ENCODE data around the gene PCDHB16. TPM values are rescaled to one million over a fixed set of nuclear protein-coding genes. Genes with fewer than 3 reads are reported as not detected.
"Not testable (repeated sequence)": the region's sequence is repeated elsewhere in the genome, so short reads cannot be mapped to it uniquely, and the experiment has no call there.

Gene PCDHB16
- total RNA-seq, 1 experiment from 2014 or later: 2.0 TPM

DNA sequence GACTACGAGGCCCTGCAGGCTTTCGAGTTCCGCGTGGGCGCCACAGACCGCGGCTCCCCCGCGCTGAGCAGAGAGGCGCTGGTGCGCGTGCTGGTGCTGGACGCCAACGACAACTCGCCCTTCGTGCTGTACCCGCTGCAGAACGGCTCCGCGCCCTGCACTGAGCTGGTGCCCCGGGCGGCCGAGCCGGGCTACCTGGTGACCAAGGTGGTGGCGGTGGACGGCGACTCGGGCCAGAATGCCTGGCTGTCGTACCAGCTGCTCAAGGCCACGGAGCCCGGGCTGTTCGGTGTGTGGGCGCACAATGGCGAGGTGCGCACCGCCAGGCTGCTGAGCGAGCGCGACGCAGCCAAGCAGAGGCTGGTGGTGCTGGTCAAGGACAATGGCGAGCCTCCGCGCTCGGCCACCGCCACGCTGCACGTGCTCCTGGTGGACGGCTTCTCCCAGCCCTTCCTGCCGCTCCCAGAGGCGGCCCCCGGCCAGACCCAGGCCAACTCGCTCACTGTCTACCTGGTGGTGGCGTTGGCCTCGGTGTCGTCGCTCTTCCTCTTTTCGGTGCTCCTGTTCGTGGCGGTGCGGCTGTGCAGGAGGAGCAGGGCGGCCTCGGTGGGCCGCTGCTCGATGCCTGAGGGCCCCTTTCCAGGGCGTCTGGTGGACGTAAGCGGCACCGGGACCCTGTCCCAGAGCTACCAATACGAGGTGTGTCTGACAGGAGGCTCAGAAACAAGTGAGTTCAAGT lies 2.1 kb downstream of the PCDHB16 start:
- DNase-seq (ENCODE audit: low read depth): not testable (repeated sequence)

DNA sequence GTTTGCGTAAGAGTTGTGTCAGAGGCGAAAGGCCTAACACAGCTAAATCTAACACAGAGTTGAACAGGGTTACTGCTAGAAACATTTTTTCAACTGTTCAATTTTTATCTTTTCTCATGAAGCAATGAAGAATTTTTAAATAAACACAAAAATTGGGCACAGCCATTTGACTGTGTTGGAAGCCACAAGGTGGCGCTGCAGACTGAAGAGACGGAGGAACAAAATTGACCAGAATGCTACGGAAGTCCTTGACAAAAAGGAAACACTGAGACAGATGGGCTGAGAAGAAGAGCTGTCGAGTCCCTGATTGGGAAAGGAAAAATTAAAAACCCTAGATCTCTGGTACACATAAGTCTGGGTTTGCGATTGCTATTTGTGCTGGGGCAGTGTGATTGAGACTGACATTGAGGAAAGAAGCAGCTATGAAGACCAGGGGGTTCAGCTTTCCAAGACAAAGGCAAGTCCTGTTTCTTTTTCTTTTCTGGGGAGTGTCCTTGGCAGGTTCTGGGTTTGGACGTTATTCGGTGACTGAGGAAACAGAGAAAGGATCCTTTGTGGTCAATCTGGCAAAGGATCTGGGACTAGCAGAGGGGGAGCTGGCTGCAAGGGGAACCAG lies 4.8 kb downstream of the PCDHB16 start, which contains the start of gene PCDHB9:
Gene PCDHB9 (plus strand): TSS at position 265 of the 616 bp plus-strand sequence. CDS start 158 bp downstream, at position 423.
- DNase-seq (ENCODE audit: low read depth): peak; percentile 37

DNA sequence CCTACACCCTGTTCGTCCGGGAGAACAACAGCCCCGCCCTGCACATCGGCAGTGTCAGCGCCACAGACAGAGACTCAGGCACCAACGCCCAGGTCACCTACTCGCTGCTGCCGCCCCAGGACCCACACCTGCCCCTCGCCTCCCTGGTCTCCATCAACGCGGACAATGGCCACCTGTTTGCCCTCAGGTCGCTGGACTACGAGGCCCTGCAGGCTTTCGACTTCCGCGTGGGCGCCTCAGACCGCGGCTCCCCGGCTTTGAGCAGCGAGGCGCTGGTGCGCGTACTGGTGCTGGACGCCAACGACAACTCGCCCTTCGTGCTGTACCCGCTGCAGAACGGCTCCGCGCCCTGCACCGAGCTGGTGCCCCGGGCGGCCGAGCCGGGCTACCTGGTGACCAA lies 6.5 kb downstream of the PCDHB16 start:
- DNase-seq (ENCODE audit: low read depth): not testable (repeated sequence)

DNA sequence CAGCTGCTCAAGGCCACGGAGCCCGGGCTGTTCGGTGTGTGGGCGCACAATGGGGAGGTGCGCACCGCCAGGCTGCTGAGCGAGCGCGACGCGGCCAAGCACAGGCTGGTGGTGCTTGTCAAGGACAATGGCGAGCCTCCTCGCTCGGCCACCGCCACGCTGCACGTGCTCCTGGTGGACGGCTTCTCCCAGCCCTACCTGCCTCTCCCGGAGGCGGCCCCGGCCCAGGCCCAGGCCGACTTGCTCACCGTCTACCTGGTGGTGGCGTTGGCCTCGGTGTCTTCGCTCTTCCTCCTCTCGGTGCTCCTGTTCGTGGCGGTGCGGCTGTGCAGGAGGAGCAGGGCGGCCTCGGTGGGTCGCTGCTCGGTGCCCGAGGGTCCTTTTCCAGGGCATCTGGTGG lies 6.9 kb downstream of the PCDHB16 start:
- DNase-seq (ENCODE audit: low read depth): not testable (repeated sequence)

DNA sequence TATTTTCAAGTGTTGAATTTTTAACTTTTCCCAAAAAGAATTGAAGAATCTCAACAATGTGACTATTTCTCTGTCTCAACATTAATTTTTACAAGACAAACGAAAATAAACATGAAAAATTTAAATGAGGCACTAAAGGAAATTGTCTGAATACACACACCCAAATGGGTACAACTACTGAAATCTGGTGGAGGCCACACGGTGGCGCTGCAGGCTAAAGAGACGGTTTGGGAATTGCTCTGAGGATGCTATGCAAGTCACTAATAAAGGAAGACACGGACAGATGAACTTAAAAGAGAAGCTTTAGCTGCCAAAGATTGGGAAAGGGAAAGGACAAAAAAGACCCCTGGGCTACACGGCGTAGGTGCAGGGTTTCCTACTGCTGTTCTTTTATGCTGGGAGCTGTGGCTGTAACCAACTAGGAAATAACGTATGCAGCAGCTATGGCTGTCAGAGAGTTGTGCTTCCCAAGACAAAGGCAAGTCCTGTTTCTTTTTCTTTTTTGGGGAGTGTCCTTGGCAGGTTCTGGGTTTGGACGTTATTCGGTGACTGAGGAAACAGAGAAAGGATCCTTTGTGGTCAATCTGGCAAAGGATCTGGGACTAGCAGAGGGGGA lies 10.0 kb downstream of the PCDHB16 start, which contains the start of gene PCDHB10:
Gene PCDHB10 (plus strand): TSS at position 244 of the 616 bp plus-strand sequence. CDS start 200 bp downstream, at position 444.
- peak; percentile 44 for DNase-seq (ENCODE audit: low read depth)

DNA sequence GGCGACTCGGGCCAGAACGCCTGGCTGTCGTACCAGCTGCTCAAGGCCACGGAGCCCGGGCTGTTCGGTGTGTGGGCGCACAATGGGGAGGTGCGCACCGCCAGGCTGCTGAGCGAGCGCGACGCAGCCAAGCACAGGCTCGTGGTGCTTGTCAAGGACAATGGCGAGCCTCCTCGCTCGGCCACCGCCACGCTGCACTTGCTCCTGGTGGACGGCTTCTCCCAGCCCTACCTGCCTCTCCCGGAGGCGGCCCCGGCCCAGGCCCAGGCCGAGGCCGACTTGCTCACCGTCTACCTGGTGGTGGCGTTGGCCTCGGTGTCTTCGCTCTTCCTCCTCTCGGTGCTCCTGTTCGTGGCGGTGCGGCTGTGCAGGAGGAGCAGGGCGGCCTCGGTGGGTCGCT lies 12.1 kb downstream of the PCDHB16 start:
- DNase-seq (ENCODE audit: low read depth): not testable (repeated sequence)

DNA sequence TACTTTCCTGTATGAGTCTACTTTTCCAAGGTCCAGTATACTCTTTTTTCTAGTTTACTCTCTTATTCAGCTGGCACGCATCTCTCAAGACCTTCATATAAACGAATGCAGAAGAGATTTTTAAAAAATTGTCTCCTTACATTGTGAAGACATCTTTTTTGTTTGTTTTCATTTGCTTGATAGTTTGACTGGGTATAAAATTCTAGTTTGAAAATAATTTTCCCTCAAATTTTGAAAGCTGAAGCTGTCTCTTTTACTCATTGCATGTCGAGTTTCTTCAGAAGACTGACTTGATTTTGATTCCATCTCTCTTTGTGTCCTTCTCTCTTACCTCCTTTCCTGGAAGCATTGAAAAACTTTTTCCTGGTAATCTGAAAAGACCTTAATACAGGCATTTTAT lies 14.2 kb downstream of the PCDHB16 start:
- DNase-seq (ENCODE audit: low read depth): no peak

DNA sequence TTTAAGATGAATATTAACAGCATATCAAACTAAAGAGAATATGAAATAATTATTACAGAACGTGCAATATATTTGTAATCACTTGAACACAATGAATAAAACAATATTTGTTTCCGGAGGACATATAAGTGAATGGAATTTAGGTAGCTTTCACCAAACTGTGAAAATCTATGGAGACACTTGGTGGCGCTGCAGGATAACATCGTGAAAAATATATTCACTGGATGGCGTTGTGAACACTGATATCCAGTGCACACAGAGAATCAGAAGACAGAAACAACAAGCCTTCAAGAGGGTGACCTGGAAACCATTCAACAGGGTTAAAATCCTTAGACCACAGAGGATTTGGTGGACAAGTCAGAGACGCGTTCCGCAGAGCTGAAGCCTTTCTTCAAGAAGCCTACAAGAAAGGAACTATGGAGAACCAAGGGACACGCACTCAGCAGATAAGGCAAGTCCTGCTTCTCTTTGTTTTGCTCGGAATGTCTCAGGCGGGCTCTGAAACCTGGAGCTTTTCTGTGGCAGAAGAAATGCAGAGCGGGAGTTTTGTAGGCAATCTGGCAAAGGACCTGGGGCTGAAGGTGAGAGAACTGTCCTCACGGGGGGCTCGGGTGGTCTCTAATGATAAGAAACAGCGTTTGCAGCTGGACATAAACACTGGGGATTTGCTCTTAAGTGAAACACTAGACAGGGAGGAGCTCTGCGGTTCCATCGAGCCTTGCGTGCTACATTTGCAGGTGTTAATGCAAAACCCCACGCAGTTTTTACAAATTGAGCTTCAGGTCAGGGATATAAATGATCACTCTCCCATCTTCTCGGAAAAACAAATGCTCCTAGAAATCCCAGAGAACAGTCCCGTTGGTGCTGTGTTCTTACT lies 17.4 kb downstream of the PCDHB16 start, which contains the start of gene PCDHB11:
Gene PCDHB11 (plus strand): TSS at position 269 of the 877 bp plus-strand sequence. CDS start 148 bp downstream, at position 417.
- no peak for DNase-seq (ENCODE audit: low read depth)

DNA sequence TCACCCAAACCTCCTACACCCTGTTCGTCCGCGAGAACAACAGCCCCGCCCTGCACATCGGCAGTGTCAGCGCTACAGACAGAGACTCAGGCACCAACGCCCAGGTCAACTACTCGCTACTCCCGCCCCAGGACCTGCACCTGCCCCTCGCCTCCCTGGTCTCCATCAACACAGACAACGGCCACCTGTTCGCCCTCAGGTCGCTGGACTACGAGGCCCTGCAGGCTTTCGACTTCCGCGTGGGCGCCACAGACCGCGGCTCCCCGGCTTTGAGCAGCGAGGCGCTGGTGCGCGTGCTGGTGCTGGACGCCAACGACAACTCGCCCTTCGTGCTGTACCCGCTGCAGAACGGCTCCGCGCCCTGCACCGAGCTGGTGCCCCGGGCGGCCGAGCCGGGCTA lies 18.9 kb downstream of the PCDHB16 start:
- not testable (repeated sequence) for DNase-seq (ENCODE audit: low read depth)

DNA sequence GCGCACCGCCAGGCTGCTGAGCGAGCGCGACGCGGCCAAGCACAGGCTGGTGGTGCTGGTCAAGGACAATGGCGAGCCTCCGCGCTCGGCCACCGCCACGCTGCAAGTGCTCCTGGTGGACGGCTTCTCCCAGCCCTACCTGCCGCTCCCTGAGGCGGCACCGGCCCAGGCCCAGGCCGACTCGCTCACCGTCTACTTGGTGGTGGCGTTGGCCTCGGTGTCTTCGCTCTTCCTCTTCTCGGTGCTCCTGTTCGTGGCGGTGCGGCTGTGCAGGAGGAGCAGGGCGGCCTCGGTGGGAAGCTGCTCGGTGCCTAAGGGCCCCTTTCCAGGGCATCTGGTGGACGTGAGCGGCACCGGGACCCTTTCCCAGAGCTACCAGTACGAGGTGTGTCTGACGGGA lies 19.5 kb downstream of the PCDHB16 start:
- DNase-seq (ENCODE audit: low read depth): not testable (repeated sequence)

DNA sequence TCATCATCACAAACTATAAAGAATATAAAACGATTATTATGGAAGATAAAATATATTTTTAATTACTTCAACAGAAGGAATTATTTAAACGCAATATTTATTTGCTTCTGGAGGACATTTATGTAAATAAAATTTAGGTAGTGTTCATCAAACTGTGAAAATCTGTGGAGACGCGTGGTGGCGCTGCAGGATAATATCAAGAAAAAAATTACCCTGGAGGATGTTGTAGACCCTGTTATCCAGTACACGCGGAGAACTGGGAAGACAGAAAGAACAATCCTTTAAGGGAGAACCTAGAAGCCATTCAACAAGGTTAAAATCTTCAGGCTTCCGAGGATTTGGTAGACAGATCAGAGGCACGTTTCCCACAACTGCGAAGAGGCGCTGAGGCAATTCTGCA lies 26.3 kb downstream of the PCDHB16 start, which contains the start of gene PCDHB12:
Gene PCDHB12 (plus strand): TSS at position 242 of the 400 bp plus-strand sequence. CDS start 189 bp downstream, outside the sequence.
- peak; percentile 56 for DNase-seq (ENCODE audit: low read depth)

DNA sequence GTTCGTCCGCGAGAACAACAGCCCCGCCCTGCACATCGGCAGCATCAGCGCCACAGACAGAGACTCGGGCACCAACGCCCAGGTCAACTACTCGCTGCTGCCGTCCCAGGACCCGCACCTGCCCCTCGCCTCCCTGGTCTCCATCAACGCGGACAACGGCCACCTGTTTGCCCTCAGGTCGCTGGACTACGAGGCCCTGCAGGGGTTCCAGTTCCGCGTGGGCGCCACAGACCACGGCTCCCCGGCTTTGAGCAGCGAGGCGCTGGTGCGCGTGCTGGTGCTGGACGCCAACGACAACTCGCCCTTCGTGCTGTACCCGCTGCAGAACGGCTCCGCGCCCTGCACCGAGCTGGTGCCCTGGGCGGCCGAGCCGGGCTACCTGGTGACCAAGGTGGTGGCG lies 28.1 kb downstream of the PCDHB16 start:
- not testable (repeated sequence) for DNase-seq (ENCODE audit: low read depth)

DNA sequence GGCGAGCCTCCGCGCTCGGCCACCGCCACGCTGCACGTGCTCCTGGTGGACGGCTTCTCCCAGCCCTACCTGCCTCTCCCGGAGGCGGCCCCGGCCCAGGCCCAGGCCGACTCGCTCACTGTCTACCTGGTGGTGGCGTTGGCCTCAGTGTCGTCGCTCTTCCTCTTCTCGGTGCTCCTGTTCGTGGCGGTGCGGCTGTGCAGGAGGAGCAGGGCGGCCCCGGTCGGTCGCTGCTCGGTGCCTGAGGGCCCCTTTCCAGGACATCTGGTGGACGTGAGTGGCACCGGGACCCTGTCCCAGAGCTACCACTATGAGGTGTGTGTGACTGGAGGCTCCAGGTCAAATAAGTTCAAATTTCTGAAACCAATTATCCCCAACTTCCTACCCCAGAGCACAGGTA lies 28.7 kb downstream of the PCDHB16 start:
- DNase-seq (ENCODE audit: low read depth): not testable (repeated sequence)

DNA sequence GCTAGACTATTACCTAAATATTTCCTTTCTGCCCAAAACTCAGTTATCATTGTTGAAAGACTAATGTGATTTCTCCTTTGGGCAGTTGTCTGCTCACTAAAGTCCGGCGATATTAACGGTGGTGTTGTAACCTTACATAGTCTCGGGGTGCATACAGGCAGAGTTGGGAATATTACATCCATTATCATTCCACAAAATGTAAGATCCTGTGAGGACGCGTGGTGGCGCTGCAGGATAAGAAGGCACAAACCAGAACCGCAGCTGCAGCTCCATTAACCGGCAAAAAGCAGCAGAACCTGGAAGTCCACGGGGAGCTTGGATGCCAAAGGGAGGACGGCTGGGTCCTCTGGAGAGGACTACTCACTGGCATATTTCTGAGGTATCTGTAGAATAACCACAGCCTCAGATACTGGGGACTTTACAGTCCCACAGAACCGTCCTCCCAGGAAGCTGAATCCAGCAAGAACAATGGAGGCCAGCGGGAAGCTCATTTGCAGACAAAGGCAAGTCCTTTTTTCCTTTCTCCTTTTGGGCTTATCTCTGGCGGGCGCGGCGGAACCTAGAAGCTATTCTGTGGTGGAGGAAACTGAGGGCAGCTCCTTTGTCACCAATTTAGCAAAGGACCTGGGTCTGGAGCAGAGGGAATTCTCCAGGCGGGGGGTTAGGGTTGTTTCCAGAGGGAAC lies 31.6 kb downstream of the PCDHB16 start, which contains the start of gene PCDHB13:
Gene PCDHB13 (plus strand): TSS at position 264 of the 684 bp plus-strand sequence. CDS start 205 bp downstream, at position 469.
- peak; percentile 66 for DNase-seq (ENCODE audit: low read depth)

DNA sequence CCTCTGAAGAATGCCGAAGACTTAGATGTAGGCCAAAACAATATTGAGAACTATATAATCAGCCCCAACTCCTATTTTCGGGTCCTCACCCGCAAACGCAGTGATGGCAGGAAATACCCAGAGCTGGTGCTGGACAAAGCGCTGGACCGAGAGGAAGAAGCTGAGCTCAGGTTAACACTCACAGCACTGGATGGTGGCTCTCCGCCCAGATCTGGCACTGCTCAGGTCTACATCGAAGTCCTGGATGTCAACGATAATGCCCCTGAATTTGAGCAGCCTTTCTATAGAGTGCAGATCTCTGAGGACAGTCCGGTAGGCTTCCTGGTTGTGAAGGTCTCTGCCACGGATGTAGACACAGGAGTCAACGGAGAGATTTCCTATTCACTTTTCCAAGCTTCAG lies 32.4 kb downstream of the PCDHB16 start:
- not testable (repeated sequence) for DNase-seq (ENCODE audit: low read depth)

DNA sequence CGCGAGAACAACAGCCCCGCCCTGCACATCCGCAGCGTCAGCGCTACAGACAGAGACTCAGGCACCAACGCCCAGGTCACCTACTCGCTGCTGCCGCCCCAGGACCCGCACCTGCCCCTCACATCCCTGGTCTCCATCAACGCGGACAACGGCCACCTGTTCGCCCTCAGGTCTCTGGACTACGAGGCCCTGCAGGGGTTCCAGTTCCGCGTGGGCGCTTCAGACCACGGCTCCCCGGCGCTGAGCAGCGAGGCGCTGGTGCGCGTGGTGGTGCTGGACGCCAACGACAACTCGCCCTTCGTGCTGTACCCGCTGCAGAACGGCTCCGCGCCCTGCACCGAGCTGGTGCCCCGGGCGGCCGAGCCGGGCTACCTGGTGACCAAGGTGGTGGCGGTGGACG lies 33.3 kb downstream of the PCDHB16 start:
- not testable (repeated sequence) for DNase-seq (ENCODE audit: low read depth)

DNA sequence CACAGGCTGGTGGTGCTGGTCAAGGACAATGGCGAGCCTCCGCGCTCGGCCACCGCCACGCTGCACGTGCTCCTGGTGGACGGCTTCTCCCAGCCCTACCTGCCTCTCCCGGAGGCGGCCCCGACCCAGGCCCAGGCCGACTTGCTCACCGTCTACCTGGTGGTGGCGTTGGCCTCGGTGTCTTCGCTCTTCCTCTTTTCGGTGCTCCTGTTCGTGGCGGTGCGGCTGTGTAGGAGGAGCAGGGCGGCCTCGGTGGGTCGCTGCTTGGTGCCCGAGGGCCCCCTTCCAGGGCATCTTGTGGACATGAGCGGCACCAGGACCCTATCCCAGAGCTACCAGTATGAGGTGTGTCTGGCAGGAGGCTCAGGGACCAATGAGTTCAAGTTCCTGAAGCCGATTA lies 33.8 kb downstream of the PCDHB16 start:
- DNase-seq (ENCODE audit: low read depth): not testable (repeated sequence)

DNA sequence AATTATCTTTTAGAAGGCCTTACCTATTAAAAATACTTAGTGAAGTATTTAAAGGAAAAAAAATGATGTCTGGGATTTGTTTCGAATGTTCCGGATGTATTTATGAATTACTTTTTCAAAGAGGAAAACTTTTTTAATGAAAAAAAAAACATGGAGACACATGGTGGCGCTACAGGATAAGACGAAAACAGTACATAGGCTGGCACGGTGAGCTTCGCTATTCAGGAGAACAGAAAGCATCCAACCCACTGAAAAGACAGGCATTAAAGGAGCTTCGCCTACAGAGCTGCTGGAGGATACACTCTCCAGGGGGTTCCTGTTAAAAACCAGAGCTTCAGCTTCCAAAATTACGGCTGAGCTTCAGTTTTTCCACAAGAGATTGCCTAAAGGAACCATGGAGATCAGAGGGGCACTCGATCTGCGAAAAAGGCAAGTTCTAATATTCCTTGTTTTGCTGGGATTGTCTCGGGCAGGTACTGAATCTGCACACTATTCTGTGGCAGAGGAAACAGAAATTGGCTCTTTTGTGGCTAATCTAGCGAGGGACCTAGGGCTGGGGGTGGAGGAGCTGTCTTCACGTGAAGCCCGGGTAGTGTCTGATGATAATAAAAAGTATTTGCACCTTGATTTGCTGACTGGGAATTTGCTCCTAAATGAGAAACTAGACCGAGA lies 41.1 kb downstream of the PCDHB16 start, which contains the start of gene PCDHB14:
Gene PCDHB14 (plus strand): TSS at position 232 of the 672 bp plus-strand sequence. CDS start 163 bp downstream, at position 395.
- peak; percentile 40 for DNase-seq (ENCODE audit: low read depth)

DNA sequence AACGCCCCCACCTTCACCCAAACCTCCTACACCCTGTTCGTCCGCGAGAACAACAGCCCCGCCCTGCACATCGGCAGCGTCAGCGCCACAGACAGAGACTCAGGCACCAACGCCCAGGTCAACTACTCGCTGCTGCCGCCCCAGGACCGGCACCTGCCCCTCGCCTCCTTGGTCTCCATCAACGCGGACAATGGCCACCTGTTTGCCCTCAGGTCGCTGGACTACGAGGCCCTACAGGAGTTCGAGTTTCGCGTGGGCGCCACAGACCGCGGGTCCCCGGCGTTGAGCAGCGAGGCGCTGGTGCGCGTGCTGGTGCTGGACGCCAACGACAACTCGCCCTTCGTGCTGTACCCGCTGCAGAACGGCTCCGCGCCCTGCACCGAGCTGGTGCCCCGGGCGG lies 42.7 kb downstream of the PCDHB16 start:
- not testable (repeated sequence) for DNase-seq (ENCODE audit: low read depth)

DNA sequence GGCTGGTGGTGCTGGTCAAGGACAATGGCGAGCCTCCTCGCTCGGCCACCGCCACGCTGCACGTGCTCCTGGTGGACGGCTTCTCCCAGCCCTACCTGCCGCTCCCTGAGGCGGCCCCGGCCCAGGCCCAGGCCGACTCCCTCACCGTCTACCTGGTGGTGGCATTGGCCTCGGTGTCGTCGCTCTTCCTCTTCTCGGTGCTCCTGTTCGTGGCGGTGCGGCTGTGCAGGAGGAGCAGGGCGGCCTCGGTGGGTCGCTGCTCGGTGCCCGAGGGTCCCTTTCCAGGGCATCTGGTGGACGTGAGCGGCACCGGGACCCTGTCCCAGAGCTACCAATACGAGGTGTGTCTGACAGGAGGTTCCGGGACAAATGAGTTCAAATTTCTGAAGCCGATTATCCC lies 43.2 kb downstream of the PCDHB16 start:
- not testable (repeated sequence) for DNase-seq (ENCODE audit: low read depth)

All from RPMI7951 (cell line).